HepG2 (cell line): Measurements from ENCODE around the gene PLSCR3. TPM values are rescaled to one million over a fixed set of nuclear protein-coding genes. Genes with fewer than 3 reads are reported as not detected.
A peak's percentile ranks its signal among the peaks of the same experiment; 100 is the strongest.

Source experiments
- ARID4A ChIP-seq: sonication (generic); formaldehyde crosslinking; IDR thresholded peaks from 2 replicates; pipeline ENCODE4 v1.5.0; 2020; ENCODE audit warnings: mild to moderate bottlenecking, missing genetic modification reagents, borderline replicate concordance
- DNMT1 ChIP-seq: sonication (generic); formaldehyde crosslinking; IDR thresholded peaks from 2 replicates; pipeline ENCODE4 v1.5.1; 2020; ENCODE audit warnings: mild to moderate bottlenecking, missing genetic modification reagents
- GZF1 ChIP-seq: sonication (generic); formaldehyde crosslinking; IDR thresholded peaks from 2 replicates; pipeline ENCODE4 v1.5.1; 2020; ENCODE audit warnings: mild to moderate bottlenecking, missing genetic modification reagents
- HOXA7 ChIP-seq: sonication (generic); formaldehyde crosslinking; IDR thresholded peaks from 2 replicates; pipeline ENCODE4 v1.8.1; 2022; ENCODE audit warnings: mild to moderate bottlenecking, missing genetic modification reagents, moderate library complexity
- JARID2 ChIP-seq: sonication (generic); formaldehyde crosslinking; IDR thresholded peaks from 2 replicates; pipeline ENCODE4 v1.8.1; 2023; ENCODE audit warnings: missing genetic modification reagents, inconsistent platforms; ENCODE audit not compliant: insufficient replicate concordance
- NFE2L2 ChIP-seq: fragments of 150-350 bp; IDR thresholded peaks from 2 replicates; pipeline ENCODE4 v1.6.1; 2014; ENCODE audit warnings: low read length
- NR0B2 ChIP-seq: sonication (generic); formaldehyde crosslinking; IDR thresholded peaks from 2 replicates; pipeline ENCODE4 v1.4.0; 2020; ENCODE audit warnings: mild to moderate bottlenecking, missing genetic modification reagents
- ZNF121 ChIP-seq: sonication (generic); formaldehyde crosslinking; IDR thresholded peaks from 2 replicates; pipeline ENCODE4 v1.5.0; 2020; ENCODE audit warnings: mild to moderate bottlenecking, missing genetic modification reagents
- ZNF225 ChIP-seq: sonication (generic); formaldehyde crosslinking; IDR thresholded peaks from 2 replicates; pipeline ENCODE4 v1.4.0; 2020; ENCODE audit warnings: mild to moderate bottlenecking, missing genetic modification reagents
- ZNF33A ChIP-seq: sonication (generic); formaldehyde crosslinking; IDR thresholded peaks from 2 replicates; pipeline ENCODE4 v1.5.1; 2020; ENCODE audit warnings: missing genetic modification reagents, mild to moderate bottlenecking, moderate library complexity, borderline replicate concordance
- ZNF501 ChIP-seq: sonication (generic); formaldehyde crosslinking; IDR thresholded peaks from 2 replicates; pipeline ENCODE4 v1.5.1; 2020; ENCODE audit warnings: mild to moderate bottlenecking, moderate library complexity, missing genetic modification reagents
- ZNF549 ChIP-seq: sonication (generic); formaldehyde crosslinking; IDR thresholded peaks from 2 replicates; pipeline ENCODE4 v1.5.0; 2020; ENCODE audit warnings: missing genetic modification reagents
- ZNF607 ChIP-seq: sonication (generic); formaldehyde crosslinking; IDR thresholded peaks from 2 replicates; pipeline ENCODE4 v1.5.1; 2020; ENCODE audit warnings: missing genetic modification reagents, mild to moderate bottlenecking, borderline replicate concordance
- ZSCAN20 ChIP-seq: sonication (generic); formaldehyde crosslinking; IDR thresholded peaks from 2 replicates; pipeline ENCODE4 v1.4.0; 2020; ENCODE audit warnings: missing genetic modification reagents, mild to moderate bottlenecking, borderline replicate concordance
- ZSCAN31 ChIP-seq: sonication (generic); formaldehyde crosslinking; IDR thresholded peaks from 2 replicates; pipeline ENCODE4 v1.5.0; 2020; ENCODE audit warnings: low read depth, mild to moderate bottlenecking, missing genetic modification reagents
- polyA plus RNA-seq, 8 experiments: library from polyadenylated mRNA; depleted of rRNA in 3 of 8; stranded (reverse) in 7 of 8; unstranded in 1 of 8; fragments of >200 nt; fragmentation: Illumina TruSeq in 4 of 8; extraction: Trizol in 4 of 8; gene quantifications; 2 replicates each; pipeline versions ENCODE4 v1.2.1 to v1.2.3, GENCODE V29; 2011 to 2016; ENCODE audit warnings: low read depth in 4 of 8, missing spikeins in 1 of 8, mixed read lengths in 1 of 8; ENCODE audit not compliant: insufficient read depth in 1 of 8
- total RNA-seq, 5 experiments: library from RNA; depleted of rRNA; stranded (reverse); fragments of >200 nt; fragmentation: Illumina TruSeq; extraction: Trizol; gene quantifications; 2 replicates each; pipeline ENCODE4 v1.2.3, GENCODE V29; 2016; ENCODE audit warnings: low read depth in 1 of 5
- TF ChIP-seq, protein P1 (sequence below): sonication (generic); formaldehyde crosslinking; IDR thresholded peaks from 2 replicates; pipeline ENCODE4 v1.8.0; 2022; ENCODE audit warnings: mild to moderate bottlenecking, missing genetic modification reagents; ENCODE audit not compliant: insufficient replicate concordance
- TF ChIP-seq, protein P2 (sequence below): sonication (generic); formaldehyde crosslinking; IDR thresholded peaks from 2 replicates; pipeline ENCODE4 v1.8.1; 2023; ENCODE audit warnings: mild to moderate bottlenecking, moderate library complexity, missing genetic modification reagents

The PLSCR3 gene
- total and polyA plus RNA-seq, 2 of the 13 experiments (the other 11 are each of a cell fraction or from before 2014, with no cell fraction given) = 5.6 to 6.2 TPM

DNA sequence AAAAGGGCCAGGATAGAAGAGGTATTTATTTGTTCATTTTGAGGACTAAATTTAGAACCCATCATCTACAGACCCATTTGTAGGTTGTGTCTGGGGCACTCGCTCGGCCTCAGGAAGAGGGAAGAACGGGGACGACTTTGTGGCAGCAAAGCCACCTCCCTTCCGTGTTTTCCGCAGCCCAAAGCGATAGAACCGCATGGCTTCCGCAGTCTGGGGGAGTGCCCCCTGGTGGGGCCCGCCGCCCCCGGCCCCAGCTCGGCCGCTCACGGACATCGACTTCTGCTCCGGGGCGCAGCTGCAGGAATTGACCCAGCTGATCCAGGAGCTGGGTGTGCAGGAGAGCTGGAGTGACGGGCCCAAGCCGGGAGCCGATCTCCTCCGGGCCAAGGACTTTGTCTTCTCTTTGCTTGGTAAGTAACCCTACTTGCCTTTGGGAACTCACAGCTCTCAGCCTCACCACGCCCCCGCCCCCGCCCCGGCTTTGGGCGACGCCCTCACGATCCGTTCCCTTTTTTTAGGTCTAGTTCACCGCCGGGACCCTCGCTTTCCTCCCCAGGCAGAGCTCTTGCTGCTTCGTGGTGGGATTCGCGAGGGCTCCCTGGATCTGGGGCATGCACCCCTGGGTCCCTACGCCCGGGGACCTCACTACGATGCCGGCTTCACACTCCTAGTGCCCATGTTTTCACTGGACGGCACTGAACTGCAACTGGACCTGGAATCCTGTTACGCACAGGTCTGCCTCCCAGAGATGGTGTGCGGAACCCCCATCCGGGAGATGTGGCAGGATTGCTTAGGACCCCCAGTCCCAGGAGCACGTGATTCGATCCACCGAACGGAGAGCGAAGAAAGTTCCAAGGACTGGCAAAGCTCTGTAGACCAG, 41.6 kb upstream of the PLSCR3 start (continued):
- peak; percentile 52; the same call in 1 of the 2 replicates for TF ChIP-seq ARID4A (CRISPR knock-in tag)
- TF ChIP-seq, protein P1, sequence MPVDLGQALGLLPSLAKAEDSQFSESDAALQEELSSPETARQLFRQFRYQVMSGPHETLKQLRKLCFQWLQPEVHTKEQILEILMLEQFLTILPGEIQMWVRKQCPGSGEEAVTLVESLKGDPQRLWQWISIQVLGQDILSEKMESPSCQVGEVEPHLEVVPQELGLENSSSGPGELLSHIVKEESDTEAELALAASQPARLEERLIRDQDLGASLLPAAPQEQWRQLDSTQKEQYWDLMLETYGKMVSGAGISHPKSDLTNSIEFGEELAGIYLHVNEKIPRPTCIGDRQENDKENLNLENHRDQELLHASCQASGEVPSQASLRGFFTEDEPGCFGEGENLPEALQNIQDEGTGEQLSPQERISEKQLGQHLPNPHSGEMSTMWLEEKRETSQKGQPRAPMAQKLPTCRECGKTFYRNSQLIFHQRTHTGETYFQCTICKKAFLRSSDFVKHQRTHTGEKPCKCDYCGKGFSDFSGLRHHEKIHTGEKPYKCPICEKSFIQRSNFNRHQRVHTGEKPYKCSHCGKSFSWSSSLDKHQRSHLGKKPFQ (CRISPR knock-in tag) = peak; percentile 73
- TF ChIP-seq ZSCAN31 = peak; percentile 50; the same call in 1 of the 2 replicates
- TF ChIP-seq DNMT1 = no peak
- no peak for TF ChIP-seq ZNF501 (CRISPR knock-in tag)
- peak; percentile 38; the same call in 1 of the 2 replicates for TF ChIP-seq ZNF607 (CRISPR knock-in tag)
- no peak for TF ChIP-seq ZNF549
- no peak for TF ChIP-seq NR0B2 (CRISPR knock-in tag)
- TF ChIP-seq JARID2 (CRISPR knock-in tag) = no peak
- TF ChIP-seq ZNF225 (CRISPR knock-in tag) = no peak
- no peak for TF ChIP-seq ZNF121 (CRISPR knock-in tag)
- TF ChIP-seq ZNF33A (CRISPR knock-in tag) = no peak
- TF ChIP-seq ZSCAN20 (CRISPR knock-in tag) = no peak
- TF ChIP-seq NFE2L2 = no peak
- TF ChIP-seq, protein P2, sequence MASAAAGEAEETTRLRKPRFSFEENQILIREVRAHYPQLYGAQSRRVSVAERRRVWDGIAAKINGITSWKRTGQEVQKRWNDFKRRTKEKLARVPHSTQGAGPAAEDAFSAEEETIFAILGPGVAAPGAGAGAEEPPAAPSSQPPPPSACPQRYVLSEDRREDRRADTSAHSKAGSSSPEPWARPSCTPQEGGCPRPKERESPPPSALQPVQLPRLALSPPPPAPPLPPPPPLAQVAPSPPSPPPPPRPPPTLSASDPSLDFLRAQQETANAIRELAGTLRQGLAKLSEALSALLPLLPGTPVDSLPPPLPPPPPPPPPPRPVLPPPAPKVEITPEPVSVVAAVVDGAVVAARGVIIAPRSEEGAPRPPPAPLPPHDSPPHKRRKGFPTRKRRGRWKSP (CRISPR knock-in tag) = peak; percentile 63
- TF ChIP-seq GZF1 (CRISPR knock-in tag) = no peak
- TF ChIP-seq HOXA7 (CRISPR knock-in tag) = no peak
